Measurements from ENCODE around the gene HARS1. TPM values are rescaled to one million over a fixed set of nuclear protein-coding genes. Genes with fewer than 3 reads are reported as not detected.
"Not testable (repeated sequence)": the region's sequence is repeated elsewhere in the genome, so short reads cannot be mapped to it uniquely, and the experiment has no call there.

Gene HARS1
- total RNA-seq, 2 experiments from 2014 or later, result 100 to 101 TPM

DNA sequence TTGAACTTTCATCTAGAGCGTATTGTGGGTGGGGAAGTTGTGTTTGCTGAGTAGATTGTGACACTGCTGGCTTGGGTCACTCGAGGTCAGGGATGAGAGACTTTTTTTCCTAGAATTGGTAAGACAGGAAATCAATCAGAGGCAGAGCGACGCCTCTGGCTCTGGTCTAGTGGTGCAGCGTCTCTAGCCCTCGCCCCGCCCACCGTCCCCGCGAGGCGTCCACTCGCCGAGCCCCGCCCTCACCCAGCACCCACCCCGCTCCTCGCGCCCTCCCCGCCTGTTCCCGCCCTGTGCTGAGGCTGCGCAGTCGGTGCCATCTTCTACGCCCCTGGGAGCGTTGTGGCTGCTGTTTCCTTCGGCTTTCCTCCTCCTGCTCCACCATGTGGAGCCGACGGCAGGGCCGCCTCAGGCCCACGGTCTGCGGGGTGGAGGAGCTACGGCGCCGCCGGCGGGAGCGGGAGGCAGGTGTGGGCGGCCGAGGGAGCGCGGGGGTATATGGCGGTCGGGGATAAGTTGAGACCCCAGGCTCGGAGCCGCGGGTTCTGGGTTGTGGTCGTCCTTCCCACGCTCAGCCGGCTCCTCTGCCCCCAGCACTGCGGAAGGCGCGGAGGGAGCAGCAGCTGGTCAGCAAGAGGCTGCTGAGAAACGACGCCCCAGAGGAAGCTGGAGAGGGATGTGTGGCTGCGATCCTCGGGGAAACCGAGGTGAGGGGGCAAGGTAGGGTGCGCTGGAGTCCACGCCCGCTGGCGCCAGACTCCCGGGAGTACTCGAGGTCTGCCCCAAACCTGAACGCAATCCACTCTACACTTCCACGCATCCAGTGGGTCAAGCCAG, 51.8 kb downstream of the HARS1 start, which contains the start of gene TMCO6:
TSS of gene TMCO6 (plus strand) at position 304 of the 834 bp plus-strand sequence. CDS start at position 381, 77 bp downstream.
- POLR2A ChIA-PET, result interaction anchor here (0.6 to 1.4 kb wide), 2 partner anchors 8 to 12 kb away, joined by 4 to 7 read pairs; partner anchors contain the start of genes IK and NDUFA2
- CTCF ChIA-PET, result interaction anchor here (0.7 to 1.2 kb wide), 4 partner anchors 8 to 91 kb away, joined by 3 to 5 read pairs (median 4); partner anchors contain the start of genes IK and NDUFA2

DNA sequence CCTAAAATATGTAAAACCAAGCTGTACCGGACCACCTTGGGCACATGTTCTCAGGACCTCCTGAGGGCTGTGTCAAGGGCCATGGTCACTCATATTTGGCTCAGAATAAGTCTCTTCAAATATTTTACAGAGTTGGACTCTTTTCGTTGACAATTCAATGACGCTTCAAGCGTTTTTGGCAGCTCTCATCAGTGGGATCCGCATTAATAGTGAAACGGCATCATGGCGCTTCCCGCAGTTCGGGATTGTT, 52.3 kb downstream of the HARS1 start:
- ChIA-PET CTCF (interaction anchor here (0.7 to 1.2 kb wide), 2 partner anchors 9 to 90 kb away, joined by 4 read pairs; partner anchors contain the start of genes IK and NDUFA2), POLR2A (interaction anchor here (0.9 to 1.4 kb wide), 2 partner anchors 9 to 75 kb away, joined by 3 to 7 read pairs; partner anchors contain the start of genes IK and NDUFA2)

DNA sequence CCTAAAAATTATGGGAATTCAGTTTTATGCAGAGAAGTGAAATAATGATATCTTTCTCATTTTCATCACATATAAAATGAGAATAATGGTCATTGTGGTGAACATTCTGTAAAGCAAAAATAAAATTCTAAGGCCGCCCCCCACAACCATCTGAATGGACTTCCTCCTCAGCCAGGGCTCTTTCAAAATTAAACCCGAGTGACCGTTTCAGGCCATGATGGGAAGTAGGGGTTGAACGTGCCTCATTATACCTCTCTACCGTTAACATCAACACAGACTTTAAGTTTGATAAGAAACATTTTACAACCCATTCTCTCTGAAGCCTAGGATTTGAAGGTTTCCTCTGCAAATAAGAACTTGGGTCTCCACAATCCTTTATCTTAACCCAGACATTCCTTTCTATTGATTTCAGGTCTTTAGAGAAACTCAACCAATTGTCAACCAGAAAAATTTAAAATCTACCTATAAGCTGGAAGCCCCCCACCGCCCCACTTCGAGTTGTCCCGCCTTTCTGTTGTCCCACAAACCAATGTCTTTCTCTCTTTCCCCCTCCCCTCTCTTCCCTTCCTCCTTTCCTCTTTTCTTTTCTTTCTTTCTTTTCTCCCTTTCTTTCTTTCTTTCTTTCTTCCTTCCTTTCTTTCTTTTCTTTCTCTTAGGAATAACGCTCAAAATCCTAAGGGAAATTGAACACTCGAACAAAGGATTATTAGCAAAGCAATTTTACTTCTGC, 53.6 kb downstream of the HARS1 start:
- ChIA-PET CTCF (no interaction called here), POLR2A (no interaction called here)

DNA sequence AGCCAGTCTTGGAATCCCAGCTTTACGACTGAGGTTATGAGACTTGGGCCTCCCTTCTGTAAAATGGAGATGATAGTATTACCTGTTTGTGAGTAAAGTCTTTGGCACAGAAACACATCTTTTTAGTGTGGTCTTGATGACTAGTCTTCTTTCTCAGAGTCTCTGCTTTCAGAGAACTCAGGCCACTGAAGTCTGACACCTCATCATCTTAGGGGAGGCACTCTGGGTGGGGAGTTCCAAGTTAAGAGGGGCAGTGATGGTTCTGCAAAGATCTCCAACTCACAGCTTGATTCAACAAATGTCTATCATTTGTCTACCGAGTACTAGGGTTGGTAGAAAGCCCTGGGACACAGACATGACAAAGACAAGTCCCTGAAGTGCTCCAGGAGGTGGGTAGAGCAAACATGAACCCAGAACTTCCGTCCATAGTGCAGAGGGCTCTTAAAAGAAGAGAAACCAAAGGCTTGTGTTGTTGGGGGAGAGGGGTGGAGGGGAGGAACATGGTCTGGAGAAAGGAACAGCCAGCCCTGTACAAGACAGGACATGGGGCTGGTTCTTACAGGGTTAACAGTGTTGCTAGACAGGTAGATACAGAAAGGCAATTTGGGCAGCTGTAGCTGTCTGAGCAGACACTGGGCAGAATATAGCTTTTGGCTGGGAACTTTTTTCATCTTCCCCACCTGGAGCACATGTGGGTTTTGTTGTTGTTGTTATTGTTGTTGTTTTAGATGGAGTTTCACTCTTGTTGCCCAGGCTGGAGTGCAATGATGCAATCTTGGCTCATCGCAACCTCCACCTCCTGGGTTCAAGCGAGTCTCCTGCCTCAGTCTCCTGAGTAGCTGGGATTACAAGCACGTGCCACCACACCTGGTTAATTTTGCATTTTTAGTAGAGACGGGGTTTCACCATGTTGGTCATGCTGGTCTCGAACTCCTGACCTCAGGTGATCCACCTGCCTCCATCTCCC, 55.6 kb downstream of the HARS1 start:
- ChIA-PET CTCF (interaction anchor here (0.6 to 2.6 kb wide), 14 partner anchors 11 to 277 kb away, joined by 3 to 15 read pairs (median 4); partner anchors contain the start of genes EIF4EBP3, IK, NDUFA2 and SLC35A4), POLR2A (interaction anchor here (0.8 to 1.0 kb wide), 5 partner anchors 9 to 83 kb away, joined by 3 to 4 read pairs (median 3); partner anchors contain the start of genes IK, NDUFA2 and SRA1)

DNA sequence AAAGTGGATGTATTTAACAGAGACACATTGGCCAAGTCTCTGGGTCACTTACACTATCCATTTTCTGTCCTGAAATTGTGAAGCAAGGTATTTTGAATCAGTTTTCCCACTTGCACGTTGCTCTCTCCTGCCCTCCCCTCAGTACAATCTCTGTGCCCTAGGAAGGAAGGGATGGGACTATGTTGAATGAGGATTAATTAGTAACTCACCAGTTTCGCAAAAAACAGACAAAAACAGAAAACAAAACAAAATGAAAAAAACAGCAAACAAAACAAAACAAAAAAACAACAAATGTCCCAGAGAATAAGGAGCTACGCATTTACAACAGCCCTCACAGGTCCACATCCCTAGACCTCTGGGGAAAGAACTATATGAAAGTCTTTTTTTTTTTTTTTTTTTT, 57.1 kb downstream of the HARS1 start:
- CTCF ChIA-PET, result interaction anchor here (0.7 to 2.6 kb wide), 6 partner anchors 13 to 663 kb away, joined by 5 to 15 read pairs (median 8); partner anchors contain the start of genes EIF4EBP3, IK, NDUFA2 and SRA1
- POLR2A ChIA-PET, result no interaction called here

DNA sequence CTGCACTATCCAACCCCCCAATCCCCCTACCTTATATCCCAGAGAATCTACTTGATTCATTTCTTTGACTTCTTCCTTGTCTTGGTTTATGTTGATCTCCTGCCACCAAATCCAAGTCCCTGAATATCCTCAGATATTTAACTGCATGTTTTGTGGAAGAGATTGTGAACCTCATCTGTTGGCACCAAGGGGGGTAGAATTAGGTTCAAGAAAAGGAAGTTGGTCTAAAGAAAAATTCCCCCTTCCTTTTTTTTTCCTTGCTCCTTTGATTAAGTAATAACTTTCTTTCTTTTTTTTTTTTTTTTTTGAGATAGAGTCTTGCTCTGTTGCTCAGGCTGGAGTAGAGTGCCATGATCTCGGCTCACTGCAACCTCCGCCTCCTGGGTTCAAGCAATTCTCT, 57.7 kb downstream of the HARS1 start:
- POLR2A ChIA-PET, result no interaction called here
- CTCF ChIA-PET, result interaction anchor here (1.0 to 2.6 kb wide), 3 partner anchors 67 to 261 kb away, joined by 3 to 15 read pairs (median 3); partner anchors contain the start of gene EIF4EBP3

DNA sequence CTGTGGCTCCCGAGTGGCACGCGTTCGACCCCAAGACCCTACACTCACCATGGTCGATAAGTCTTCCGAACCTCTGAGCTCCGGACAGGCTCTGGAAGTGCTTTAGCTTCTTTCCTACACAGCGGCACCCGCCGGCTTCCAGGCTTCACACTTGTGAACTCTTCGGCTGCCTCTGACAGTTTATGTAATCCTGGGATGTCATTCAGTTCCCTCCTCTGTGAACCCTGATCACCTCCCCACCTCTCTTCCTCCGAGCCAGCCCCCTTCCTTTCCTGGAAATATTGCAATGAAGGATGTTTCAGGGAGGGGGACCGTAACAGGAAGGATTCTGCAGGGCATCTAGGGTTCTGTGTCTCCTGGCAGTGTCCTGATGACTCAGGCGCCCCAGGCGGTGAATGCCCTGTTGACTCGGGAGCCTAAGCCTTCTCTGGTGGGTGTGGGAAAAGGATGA, 58.1 kb downstream of the HARS1 start, which contains the start of gene CD14:
TSS of gene CD14 (minus strand) at position 155 of the 451 bp plus-strand sequence. CDS start at position 51, 104 bp downstream.
- ChIA-PET CTCF (interaction anchor here (0.8 to 2.6 kb wide), 8 partner anchors 15 to 261 kb away, joined by 3 to 15 read pairs (median 3); partner anchors contain the start of genes EIF4EBP3, HARS1, HARS2 and IK), POLR2A (interaction anchor here (0.7 to 1.5 kb wide), 2 partner anchors 14 to 68 kb away, joined by 3 to 5 read pairs; no protein-coding TSS in a partner anchor)

DNA sequence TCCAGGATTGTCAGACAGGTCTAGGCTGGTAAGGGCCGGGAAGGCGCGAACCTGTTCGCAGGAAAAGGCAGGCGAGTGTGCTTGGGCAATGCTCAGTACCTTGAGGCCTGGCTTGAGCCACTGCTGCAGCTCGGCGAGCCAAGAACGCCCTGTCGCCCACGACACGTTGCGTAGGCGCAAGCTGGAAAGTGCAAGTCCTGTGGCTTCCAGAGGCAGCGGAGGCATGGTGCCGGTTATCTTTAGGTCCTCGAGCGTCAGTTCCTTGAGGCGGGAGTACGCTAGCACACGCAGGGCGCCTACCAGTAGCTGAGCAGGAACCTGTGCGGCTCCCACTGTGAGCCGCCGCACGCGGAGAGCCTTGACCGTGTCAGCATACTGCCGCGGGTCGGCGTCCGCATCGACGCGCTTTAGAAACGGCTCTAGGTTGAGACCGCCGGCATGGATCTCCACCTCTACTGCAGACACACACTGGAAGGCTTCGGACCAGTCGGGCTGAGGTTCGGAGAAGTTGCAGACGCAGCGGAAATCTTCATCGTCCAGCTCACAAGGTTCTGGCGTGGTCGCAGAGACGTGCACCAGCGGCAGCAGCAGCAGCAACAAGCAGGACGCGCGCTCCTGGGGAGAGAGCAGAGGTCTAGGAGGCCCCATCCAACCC, 58.7 kb downstream of the HARS1 start:
- CTCF ChIA-PET, result interaction anchor here (0.8 to 1.5 kb wide), 8 partner anchors 15 to 260 kb away, joined by 3 to 4 read pairs (median 3); partner anchors contain the start of genes HARS1, HARS2, IK and NDUFA2
- POLR2A ChIA-PET, result interaction anchor here (0.5 to 1.5 kb wide), 5 partner anchors 14 to 785 kb away, joined by 3 to 7 read pairs (median 5); no protein-coding TSS in a partner anchor

DNA sequence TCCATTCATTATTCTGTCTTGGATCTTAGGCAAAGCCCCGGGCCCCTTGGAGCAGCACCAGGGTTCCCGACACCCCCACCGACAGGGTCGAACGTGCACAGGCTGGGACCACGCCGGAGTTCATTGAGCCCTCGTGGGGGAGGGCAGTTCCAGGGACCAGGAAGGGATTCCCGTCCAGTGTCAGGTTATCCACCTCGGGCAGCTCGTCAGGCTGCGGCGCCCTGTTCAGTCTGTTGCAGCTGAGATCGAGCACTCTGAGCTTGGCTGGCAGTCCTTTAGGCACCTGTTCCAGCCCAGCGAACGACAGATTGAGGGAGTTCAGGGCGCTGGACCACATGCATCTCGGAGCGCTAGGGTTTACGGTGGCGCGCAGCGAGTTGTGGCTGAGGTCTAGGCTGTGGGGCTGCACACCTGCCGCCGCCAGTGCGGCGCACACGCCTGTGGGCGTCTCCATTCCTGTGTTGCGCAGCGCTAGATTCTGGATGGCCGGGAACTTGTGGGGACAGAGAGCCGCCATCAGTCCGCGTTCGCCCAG, 59.3 kb downstream of the HARS1 start:
- ChIA-PET POLR2A (interaction anchor here (0.5 to 1.5 kb wide), 3 partner anchors 67 to 784 kb away, joined by 5 to 7 read pairs (median 5); no protein-coding TSS in a partner anchor), CTCF (interaction anchor here (1.0 to 1.5 kb wide), 5 partner anchors 16 to 257 kb away, joined by 3 to 4 read pairs (median 3); partner anchors contain the start of genes HARS1, HARS2, IK and NDUFA2)

DNA sequence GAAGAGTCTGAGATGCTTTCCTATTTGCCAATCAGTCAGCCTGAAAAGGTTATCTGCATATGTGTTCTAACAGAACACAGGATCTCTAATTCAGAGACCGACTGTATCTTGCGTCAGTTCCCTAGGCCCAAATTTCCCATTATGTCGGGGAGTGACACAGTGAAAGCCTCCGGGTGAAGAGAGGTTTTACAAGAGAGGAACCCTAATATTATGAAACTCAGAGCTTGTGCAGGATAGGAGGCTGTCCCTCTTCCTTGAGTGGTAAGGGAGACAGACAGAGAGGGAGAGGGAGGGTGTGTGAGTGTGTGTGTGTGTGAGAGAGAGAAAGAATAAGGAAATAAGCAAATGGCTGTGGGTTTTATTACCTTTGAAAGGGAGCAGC, 60.1 kb downstream of the HARS1 start:
- POLR2A ChIA-PET, result interaction anchor here (1.0 kb wide), 1 partner anchor 17 kb away, joined by 3 read pairs; the partner anchor contains the start of genes IK and NDUFA2
- CTCF ChIA-PET, result interaction anchor here (0.7 to 1.4 kb wide), 3 partner anchors 21 to 80 kb away, joined by 3 to 4 read pairs (median 3); no protein-coding TSS in a partner anchor

DNA sequence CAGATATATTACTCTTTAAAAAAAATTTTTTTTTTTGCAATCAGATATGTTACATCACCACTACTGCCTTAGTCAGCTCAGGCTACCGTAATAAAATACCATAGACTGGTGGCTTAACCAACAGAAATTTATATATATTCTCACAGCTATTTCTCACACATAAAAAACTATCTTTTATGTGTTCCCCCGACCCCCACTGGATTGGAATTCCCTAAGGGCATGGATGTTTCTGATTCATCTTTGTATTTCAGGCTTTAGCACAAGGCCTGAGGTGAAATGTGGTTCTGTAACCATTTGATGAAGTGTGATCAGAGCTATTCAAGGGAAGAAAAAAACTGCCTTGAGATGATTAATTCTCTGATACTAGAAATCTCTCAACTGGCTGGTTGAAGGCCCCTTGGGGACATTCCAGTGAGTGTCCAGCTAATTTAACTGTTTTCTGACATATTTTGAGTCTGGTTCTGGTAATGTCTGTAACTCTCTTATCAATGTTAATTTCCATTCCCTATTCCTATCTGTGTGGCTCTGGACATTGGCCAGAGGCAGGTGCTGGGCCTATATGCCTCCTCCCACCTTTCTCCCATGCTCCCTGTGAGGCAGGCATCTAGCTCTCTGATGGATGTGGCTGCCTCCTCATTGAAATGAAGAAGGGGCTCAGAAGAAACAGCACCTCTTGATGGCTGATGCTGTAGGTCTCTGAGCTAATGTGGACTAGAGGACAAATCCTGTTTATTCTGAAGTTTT, 60.7 kb downstream of the HARS1 start:
- ChIA-PET CTCF (interaction anchor here (0.7 to 1.2 kb wide), 3 partner anchors 21 to 267 kb away, joined by 3 read pairs; no protein-coding TSS in a partner anchor), POLR2A (interaction anchor here (1.0 kb wide), 1 partner anchor 17 kb away, joined by 3 read pairs; the partner anchor contains the start of genes IK and NDUFA2)

DNA sequence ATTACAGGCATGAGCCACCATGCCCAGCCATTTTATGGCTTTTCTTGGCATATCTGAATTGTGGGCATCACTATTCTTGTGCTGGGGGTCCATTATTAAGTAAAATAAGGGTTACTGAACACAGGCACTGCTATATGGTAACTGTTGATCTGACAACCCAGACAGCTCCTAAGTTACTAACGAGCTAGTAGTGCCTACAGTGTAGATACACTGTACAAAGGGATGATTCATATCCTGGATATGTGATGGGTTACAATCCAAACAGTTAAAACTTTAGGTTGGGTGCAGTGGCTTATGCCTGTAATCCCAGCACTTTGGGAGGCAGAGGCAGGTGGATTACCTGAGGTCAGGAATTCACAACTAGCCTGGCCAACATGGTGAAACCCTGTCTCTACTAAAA, 62.5 kb downstream of the HARS1 start:
- POLR2A ChIA-PET, result no interaction called here
- CTCF ChIA-PET, result no interaction called here

DNA sequence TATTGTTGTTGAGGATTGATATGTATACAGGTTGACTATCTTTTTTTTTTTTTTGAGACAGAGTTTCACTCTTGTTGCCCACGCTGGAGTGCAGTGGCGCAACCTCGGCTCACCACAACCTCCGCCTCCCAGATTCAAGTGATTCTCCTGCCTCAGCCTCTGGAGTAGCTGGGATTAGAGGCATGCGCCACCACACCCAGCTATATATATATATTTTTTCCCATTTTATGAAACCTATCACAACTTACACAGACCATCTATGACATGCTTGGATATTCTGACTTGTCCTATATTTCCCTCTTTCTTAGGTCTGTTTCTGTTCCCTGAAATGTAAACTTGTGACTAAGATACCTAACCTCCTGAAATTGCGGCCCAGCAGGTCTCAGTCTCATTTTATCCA, 63.2 kb downstream of the HARS1 start:
- CTCF ChIA-PET, result no interaction called here
- POLR2A ChIA-PET, result interaction anchor here (0.6 kb wide), 1 partner anchor 81 kb away, joined by 3 read pairs; the partner anchor contains the start of gene EIF4EBP3

DNA sequence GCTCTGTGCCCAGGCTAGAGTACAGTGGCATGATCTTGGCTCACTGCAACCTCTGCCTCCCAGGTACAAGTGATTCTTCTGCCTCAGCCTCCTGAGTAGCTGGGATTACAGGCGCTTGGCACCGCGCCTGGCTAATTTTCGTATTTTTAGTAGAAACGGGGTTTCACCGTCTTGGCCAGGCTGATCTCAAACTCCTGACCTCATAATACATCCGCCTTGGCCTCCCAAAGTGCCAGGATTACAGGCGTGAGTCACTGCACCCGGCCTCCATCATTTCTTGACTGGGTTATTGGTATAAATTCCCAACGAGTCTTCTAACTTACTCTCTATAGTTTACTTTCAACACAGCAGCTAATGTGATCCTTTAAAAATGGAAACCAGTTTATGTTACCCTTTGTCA, 66.3 kb downstream of the HARS1 start:
- POLR2A ChIA-PET, CTCF ChIA-PET: not testable (repeated sequence)
